K562 (cell line): ENCODE results near the gene ANK2. TPM values are rescaled to one million over a fixed set of nuclear protein-coding genes. Genes with fewer than 3 reads are reported as not detected.

Experiments
- ATAC-seq: fragments of 200-7000 bp; cut with Tn5 transposase; 3 replicates; pipeline ENCODE4 v1.9.1; 2020; ENCODE audit warnings: moderate library complexity
- BruUV-seq: library from RNA; stranded (reverse); fragments of 400-500 nt; replicated peaks from 2 replicates; lab custom pipeline; 2021; lab: Mats Ljungman, UMichigan
- CTCF ChIA-PET: fragments of 300-600 bp; formaldehyde crosslinking; extraction: SDS; loops from one replicate; lab custom pipeline; 2021; ENCODE audit warnings: low intra/inter-chr PET ratio; lab: Yijun Ruan, JAX
- POLR2A ChIA-PET: fragments of 300-600, 350-650 bp; sonication (Branson Sonifier 250); formaldehyde crosslinking; extraction: SDS; loops from one replicate; lab custom pipeline; 2021; ENCODE audit warnings: antibody characterized with exemption, inconsistent platforms; lab: Yijun Ruan, JAX
- DNase-seq, 4 experiments: peaks; one replicate each; pipeline versions ENCODE4 v3.0.0 to v3.0.0-alpha.2; 2011 to 2018; ENCODE audit warnings: low spot score in 3 of 4, mixed read lengths in 3 of 4; ENCODE audit errors: extremely low read depth in 1 of 4
- FAIRE-seq: peaks from 2 replicates; lab custom pipeline; 2011; peaks lifted over from hg19 to GRCh38; lab: Jason Lieb, UNC
- H2AFZ ChIP-seq: 2 replicates; pipeline ENCODE4 v1.6.0; 2011; ENCODE audit warnings: low read depth, low read length, control low read depth, inconsistent platforms
- H3K27ac ChIP-seq: fragments of 200-600 bp; 3 replicates; pipeline ENCODE4 v1.8.0; 2011; ENCODE audit warnings: low read depth, mild to moderate bottlenecking, control low read depth, inconsistent platforms, low read length, moderate library complexity, mixed read lengths; ENCODE audit errors: extremely low read depth
- H3K27me3 ChIP-seq, 2 experiments: fragments of 300-600 bp in 1 of 2; 2 replicates in 1 of 2; 3 replicates in 1 of 2; pipeline versions ENCODE4 v1.6.0 to v1.8.0; 2011; ENCODE audit warnings: inconsistent platforms in 2 of 2, low read length in 2 of 2, mild to moderate bottlenecking in 1 of 2, mixed read lengths in 1 of 2, moderate library complexity in 1 of 2; ENCODE audit not compliant: control insufficient read depth in 2 of 2, insufficient read depth in 2 of 2
- H3K36me3 ChIP-seq: fragments of 300-600 bp; 3 replicates; pipeline ENCODE4 v1.8.0; 2011; ENCODE audit warnings: mild to moderate bottlenecking, low read length, inconsistent platforms; ENCODE audit not compliant: control insufficient read depth, insufficient read depth
- H3K4me1 ChIP-seq, 2 experiments: fragments of 200-600 bp in 1 of 2; replicated peaks in 1 of 2; 2 replicates in 1 of 2; 3 replicates in 1 of 2; pipeline versions ENCODE4 v1.5.1 to v1.8.0; 2011; ENCODE audit warnings: inconsistent platforms in 2 of 2, low read length in 2 of 2, mild to moderate bottlenecking in 1 of 2, mixed read lengths in 1 of 2, moderate library complexity in 1 of 2; ENCODE audit not compliant: control insufficient read depth in 2 of 2, insufficient read depth in 2 of 2
- H3K4me2 ChIP-seq: 2 replicates; pipeline ENCODE4 v1.6.1; 2011; ENCODE audit warnings: low read length, control low read depth, inconsistent platforms, mixed read lengths; ENCODE audit not compliant: insufficient read depth
- H3K4me3 ChIP-seq: fragments of 200-600 bp; sonication (generic), shearing (Covaris generic); 2 replicates; pipeline ENCODE4 v1.5.1; 2016; ENCODE audit warnings: control low read depth, inconsistent platforms
- H3K79me2 ChIP-seq: fragments of 200-600 bp; 3 replicates; pipeline ENCODE4 v1.8.0; 2011; ENCODE audit warnings: low read length, inconsistent platforms; ENCODE audit not compliant: control insufficient read depth, insufficient read depth
- H3K9ac ChIP-seq, 2 experiments: 2 replicates each; pipeline versions ENCODE4 v1.6.0 to v1.6.1; 2011; ENCODE audit warnings: low read depth in 2 of 2, low read length in 2 of 2, control low read depth in 1 of 2, inconsistent platforms in 1 of 2, mild to moderate bottlenecking in 1 of 2, mixed read lengths in 1 of 2; ENCODE audit not compliant: insufficient read depth in 1 of 2
- H3K9me1 ChIP-seq: one replicate; pipeline ENCODE4 v1.6.0; 2011; ENCODE audit warnings: inconsistent platforms, mild to moderate bottlenecking, low read length, moderate library complexity; ENCODE audit not compliant: control insufficient read depth, insufficient read depth
- H3K9me3 ChIP-seq: replicated peaks from 2 replicates; pipeline ENCODE4 v1.5.1; 2011; ENCODE audit warnings: low read depth, low read length, inconsistent platforms; ENCODE audit not compliant: control insufficient read depth, insufficient read depth
- H4K20me1 ChIP-seq: replicated peaks from 2 replicates; pipeline ENCODE4 v1.6.1; 2011; ENCODE audit warnings: low read length, inconsistent platforms, mixed read lengths; ENCODE audit not compliant: control insufficient read depth, insufficient read depth
- CBX8 ChIP-seq: fragments of 200-600 bp; sonication (generic); IDR thresholded peaks from 2 replicates; pipeline ENCODE4 v1.6.1; 2012; ENCODE audit warnings: borderline replicate concordance, mixed run types, low read depth, mild to moderate bottlenecking, moderate library complexity, mixed read lengths, low read length, control low read depth, inconsistent platforms; ENCODE audit not compliant: poor library complexity, severe bottlenecking; ENCODE audit errors: extremely low read depth
- HDAC3 ChIP-seq: fragments of 450-650 bp; IDR thresholded peaks from 2 replicates; pipeline ENCODE4 v1.6.1; 2018; ENCODE audit warnings: borderline replicate concordance, mild to moderate bottlenecking, moderate library complexity; ENCODE audit not compliant: partially characterized antibody
- MCM7 ChIP-seq, 2 experiments: fragments of 450-650 bp; IDR thresholded peaks; 2 replicates each; pipeline ENCODE4 v1.6.1; 2016 to 2018
- POLR2G ChIP-seq: fragments of 200-400 bp; formaldehyde crosslinking; IDR thresholded peaks from 2 replicates; pipeline ENCODE4 v1.6.1; 2017; ENCODE audit warnings: low read depth, mild to moderate bottlenecking, antibody characterized with exemption, low read length, moderate library complexity
- RB1 ChIP-seq: fragments of 450-650 bp; IDR thresholded peaks from 2 replicates; pipeline ENCODE4 v1.6.1; 2017; ENCODE audit warnings: low read depth, mild to moderate bottlenecking
- SRSF7 ChIP-seq: fragments of 200-400 bp; formaldehyde crosslinking; optimal IDR thresholded peaks from 2 replicates; pipeline ENCODE3; 2017; ENCODE audit warnings: mild to moderate bottlenecking, low read depth, low read length
- STAT5B ChIP-seq: fragments of 250-450 bp; sonication (Bioruptor Pico); IDR thresholded peaks from 2 replicates; pipeline ENCODE4 v1.8.0; 2021; ENCODE audit warnings: mild to moderate bottlenecking, inconsistent platforms
- ZNF143 ChIP-seq: sonication (generic); formaldehyde crosslinking; IDR thresholded peaks from 2 replicates; pipeline ENCODE4 v1.9.0; 2022; ENCODE audit warnings: mild to moderate bottlenecking, missing genetic modification reagents
- ZNF311 ChIP-seq: fragments of 250-450 bp; sonication (Bioruptor Pico); IDR thresholded peaks from 2 replicates; pipeline ENCODE4 v1.4.0; 2020; ENCODE audit warnings: mild to moderate bottlenecking, moderate library complexity
- WGBS: fragments of 100-300 bp; shearing (Covaris generic); methylation state at CpG from one replicate; pipeline ENCODE4 v1.1.6; 2016; ENCODE audit warnings: low coverage, mixed read lengths; ENCODE audit not compliant: insufficient coverage; ENCODE audit errors: missing lambda C conversion rate; 5-methylcytosine and 5-hydroxymethylcytosine counted together
- in situ Hi-C: fragments of 300-500 bp; cut with MboI; formaldehyde crosslinking; loops from 4 replicates; pipeline ENCODE4 v1.15.0; 2018; ENCODE audit warnings: inconsistent platforms, mixed read lengths
- intact Hi-C: fragments of 100-400 bp; cut with micrococcal nuclease; formaldehyde crosslinking; loops from 2 replicates; pipeline ENCODE4 v1.14.2; 2022
- polyA plus RNA-seq, 8 experiments: library from polyadenylated mRNA; depleted of rRNA in 4 of 8; stranded (reverse) in 5 of 8; unstranded in 3 of 8; fragments of >200 nt; fragmentation: Nextera tagmentation in 2 of 8; fragmentation: Illumina TruSeq in 1 of 8; extraction: Ambion mirVana in 2 of 8; extraction: Trizol in 1 of 8; gene quantifications; 2 replicates each; pipeline versions ENCODE4 v1.2.1 to v1.2.3, GENCODE V29; 2011 to 2014; ENCODE audit warnings: inconsistent platforms in 1 of 8, missing spikeins in 1 of 8
- total RNA-seq, 7 experiments: library from RNA; depleted of rRNA in 6 of 7; stranded (reverse); fragments of >200 nt in 6 of 7; fragmentation: Illumina TruSeq in 2 of 7; extraction: Trizol in 2 of 7; gene quantifications; 2 replicates each; pipeline versions ENCODE4 v1.2.1 to v1.2.3, GENCODE V29; 2011 to 2021; ENCODE audit warnings: low replicate concordance in 1 of 7
- TF ChIP-seq, protein P1 (sequence below), 3 experiments: IDR thresholded peaks in 2 of 3; conservative IDR thresholded peaks in 1 of 3; 2 replicates each; pipeline ENCODE4 v1.5.1; 2011 to 2012; ENCODE audit warnings: low read length in 3 of 3, mild to moderate bottlenecking in 3 of 3, control low read depth in 2 of 3, improper control_type of control experiment in 1 of 3, inconsistent platforms in 1 of 3, low read depth in 1 of 3, mixed read lengths in 1 of 3, moderate library complexity in 1 of 3; ENCODE audit not compliant: insufficient read depth in 2 of 3
- TF ChIP-seq, protein P2 (sequence below): fragments of 450-650 bp; formaldehyde crosslinking; IDR thresholded peaks from 2 replicates; pipeline ENCODE4 v1.4.0; 2020; ENCODE audit warnings: mild to moderate bottlenecking, mixed read lengths
- TF ChIP-seq, protein P3 (sequence below): sonication (generic); formaldehyde crosslinking; IDR thresholded peaks from 2 replicates; pipeline ENCODE4 v1.5.0; 2020; ENCODE audit warnings: missing genetic modification reagents

Gene ANK2
- total and polyA plus RNA-seq, 9 of the 15 experiments (the other 6 are each of a cell fraction or from before 2014, with no cell fraction given) = 0.07 to 0.24 TPM; not detected in 7

GRCh38 chr4:113294908-113295307, 245.5 kb downstream of the ANK2 start:
- no peaks in the 10 kb centered on the region for H3K9me3 ChIP-seq
- in situ Hi-C loops (no loop called here), intact Hi-C loops (no loop called here)
- H3K27me3 ChIP-seq = no peaks in the 10 kb centered on the region
- H3K36me3 ChIP-seq = no peaks in the 10 kb centered on the region
- FAIRE-seq (no peak), ATAC-seq (no peak), DNase-seq (no peak)
- H3K4me3 ChIP-seq = no peak overlapping the region
- ChIA-PET CTCF (no interaction called here), POLR2A (no interaction called here)
- H3K4me1 ChIP-seq = no peaks in the 10 kb centered on the region
- no peak overlapping the region for H3K9ac ChIP-seq
- no peak for TF ChIP-seq POLR2G
- TF ChIP-seq HDAC3 = no peak
- TF ChIP-seq SRSF7 = no peak
- no peaks in the 10 kb centered on the region for H4K20me1 ChIP-seq
- no peak overlapping the region for H3K27ac ChIP-seq
- no TSS peak for BruUV-seq
- no peaks in the 10 kb centered on the region for H3K79me2 ChIP-seq
- no peaks in the 10 kb centered on the region for H3K9me1 ChIP-seq
- WGBS = 8% methylated on average over 1 of the region's 1 CpG
- H3K4me2 ChIP-seq = no peak overlapping the region
- H2AFZ ChIP-seq = no peak overlapping the region

- FAIRE-seq (no peak), ATAC-seq (no peak), DNase-seq (no peak)
- H3K79me2 ChIP-seq = no peaks in the 10 kb centered on the region
- no peaks in the 10 kb centered on the region for H3K36me3 ChIP-seq
- no peak overlapping the region for H3K9ac ChIP-seq
- CTCF ChIA-PET = no interaction called here
- no peaks in the 10 kb centered on the region for H4K20me1 ChIP-seq
- no TSS peak for BruUV-seq
- 1% methylated on average over 5 of the region's 5 CpGs for WGBS
- no peak overlapping the region for H3K27ac ChIP-seq
- in situ Hi-C loops = no loop called here
- H2AFZ ChIP-seq = no peak overlapping the region
- H3K4me1 ChIP-seq = no peaks in the 10 kb centered on the region
- intact Hi-C loops = no loop called here
- no peaks in the 10 kb centered on the region for H3K27me3 ChIP-seq
- H3K4me3 ChIP-seq = no peak overlapping the region
- POLR2A ChIA-PET = no interaction called here
- no peaks in the 10 kb centered on the region for H3K9me3 ChIP-seq
- no peaks in the 10 kb centered on the region for H3K9me1 ChIP-seq
- H3K4me2 ChIP-seq = no peak overlapping the region
- TF ChIP-seq STAT5B (CRISPR knock-in tag) (no peak), CBX8 (no peak), ZNF311 (CRISPR knock-in tag) (no peak), ZNF143 (CRISPR knock-in tag) (no peak), MCM7 (IDR thresholded peaks at IDR 0.05) (no peak), RB1 (no peak)
- TF ChIP-seq, protein P1, sequence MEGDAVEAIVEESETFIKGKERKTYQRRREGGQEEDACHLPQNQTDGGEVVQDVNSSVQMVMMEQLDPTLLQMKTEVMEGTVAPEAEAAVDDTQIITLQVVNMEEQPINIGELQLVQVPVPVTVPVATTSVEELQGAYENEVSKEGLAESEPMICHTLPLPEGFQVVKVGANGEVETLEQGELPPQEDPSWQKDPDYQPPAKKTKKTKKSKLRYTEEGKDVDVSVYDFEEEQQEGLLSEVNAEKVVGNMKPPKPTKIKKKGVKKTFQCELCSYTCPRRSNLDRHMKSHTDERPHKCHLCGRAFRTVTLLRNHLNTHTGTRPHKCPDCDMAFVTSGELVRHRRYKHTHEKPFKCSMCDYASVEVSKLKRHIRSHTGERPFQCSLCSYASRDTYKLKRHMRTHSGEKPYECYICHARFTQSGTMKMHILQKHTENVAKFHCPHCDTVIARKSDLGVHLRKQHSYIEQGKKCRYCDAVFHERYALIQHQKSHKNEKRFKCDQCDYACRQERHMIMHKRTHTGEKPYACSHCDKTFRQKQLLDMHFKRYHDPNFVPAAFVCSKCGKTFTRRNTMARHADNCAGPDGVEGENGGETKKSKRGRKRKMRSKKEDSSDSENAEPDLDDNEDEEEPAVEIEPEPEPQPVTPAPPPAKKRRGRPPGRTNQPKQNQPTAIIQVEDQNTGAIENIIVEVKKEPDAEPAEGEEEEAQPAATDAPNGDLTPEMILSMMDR (IDR thresholded peaks at IDR 0.05 in 2 of 3, conservative IDR thresholded peaks at IDR 0.05 in 1 of 3; ENCODE audit: insufficient read depth in 2 of 3, low read depth in 1 of 3, low read length in 3 of 3) = no peak
- TF ChIP-seq, protein P2, sequence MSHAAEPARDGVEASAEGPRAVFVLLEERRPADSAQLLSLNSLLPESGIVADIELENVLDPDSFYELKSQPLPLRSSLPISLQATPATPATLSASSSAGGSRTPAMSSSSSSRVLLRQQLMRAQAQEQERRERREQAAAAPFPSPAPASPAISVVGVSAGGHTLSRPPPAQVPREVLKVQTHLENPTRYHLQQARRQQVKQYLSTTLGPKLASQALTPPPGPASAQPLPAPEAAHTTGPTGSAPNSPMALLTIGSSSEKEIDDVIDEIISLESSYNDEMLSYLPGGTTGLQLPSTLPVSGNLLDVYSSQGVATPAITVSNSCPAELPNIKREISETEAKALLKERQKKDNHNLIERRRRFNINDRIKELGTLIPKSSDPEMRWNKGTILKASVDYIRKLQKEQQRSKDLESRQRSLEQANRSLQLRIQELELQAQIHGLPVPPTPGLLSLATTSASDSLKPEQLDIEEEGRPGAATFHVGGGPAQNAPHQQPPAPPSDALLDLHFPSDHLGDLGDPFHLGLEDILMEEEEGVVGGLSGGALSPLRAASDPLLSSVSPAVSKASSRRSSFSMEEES (CRISPR knock-in tag) = no peak
- TF ChIP-seq, protein P3, sequence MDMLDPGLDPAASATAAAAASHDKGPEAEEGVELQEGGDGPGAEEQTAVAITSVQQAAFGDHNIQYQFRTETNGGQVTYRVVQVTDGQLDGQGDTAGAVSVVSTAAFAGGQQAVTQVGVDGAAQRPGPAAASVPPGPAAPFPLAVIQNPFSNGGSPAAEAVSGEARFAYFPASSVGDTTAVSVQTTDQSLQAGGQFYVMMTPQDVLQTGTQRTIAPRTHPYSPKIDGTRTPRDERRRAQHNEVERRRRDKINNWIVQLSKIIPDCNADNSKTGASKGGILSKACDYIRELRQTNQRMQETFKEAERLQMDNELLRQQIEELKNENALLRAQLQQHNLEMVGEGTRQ = no peak
Measured at GRCh38 chr4:113300471-113300928, 251.0 kb downstream of the ANK2 start.
